HG03060 (cell line): ENCODE results near the gene ADH7.
"Not testable (repeated sequence)": the region's sequence is repeated elsewhere in the genome, so short reads cannot be mapped to it uniquely, and the experiment has no call there.

ENCODE experiments used
- ATAC-seq: cut with Tn5 transposase; IDR thresholded peaks from one replicate; pipeline ENCODE4 v1.9.1; 2021; ENCODE audit warnings: low read depth, moderate number of reproducible peaks; ENCODE audit not compliant: unreplicated experiment

Gene ADH7

GRCh38 chr4:99382745-99383360 lies 52.3 kb downstream of the ADH7 start:
- ATAC-seq: no peak

- ATAC-seq: no peak
Measured at GRCh38 chr4:99381588-99382175, 53.5 kb downstream of the ADH7 start.

- no peak for ATAC-seq
Measured at GRCh38 chr4:99379571-99379970, 55.6 kb downstream of the ADH7 start.

GRCh38 chr4:99378876-99379275 lies 56.3 kb downstream of the ADH7 start:
- no peak for ATAC-seq

GRCh38 chr4:99377341-99377740 lies 57.8 kb downstream of the ADH7 start:
- not testable (repeated sequence) for ATAC-seq

DNA sequence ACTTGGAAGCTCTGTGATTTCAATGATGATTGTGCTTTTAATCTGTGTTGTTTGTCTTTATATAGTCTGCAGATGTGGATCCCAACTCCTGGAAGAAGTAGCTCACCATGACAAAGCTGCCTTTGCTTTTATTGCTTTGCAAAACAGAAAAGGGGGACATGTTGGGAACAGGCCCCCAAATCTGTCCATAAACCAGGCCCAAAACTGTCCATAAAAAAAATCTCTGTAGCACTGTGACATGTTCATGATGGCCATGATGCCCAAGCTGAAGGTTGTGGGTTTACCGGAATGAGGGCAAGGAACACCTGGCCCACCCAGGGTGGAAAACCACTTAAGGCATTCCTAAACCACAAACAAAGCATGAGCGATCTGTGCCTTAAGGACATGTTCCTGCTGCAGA lies 62.7 kb downstream of the ADH7 start:
- ATAC-seq: not testable (repeated sequence)

DNA sequence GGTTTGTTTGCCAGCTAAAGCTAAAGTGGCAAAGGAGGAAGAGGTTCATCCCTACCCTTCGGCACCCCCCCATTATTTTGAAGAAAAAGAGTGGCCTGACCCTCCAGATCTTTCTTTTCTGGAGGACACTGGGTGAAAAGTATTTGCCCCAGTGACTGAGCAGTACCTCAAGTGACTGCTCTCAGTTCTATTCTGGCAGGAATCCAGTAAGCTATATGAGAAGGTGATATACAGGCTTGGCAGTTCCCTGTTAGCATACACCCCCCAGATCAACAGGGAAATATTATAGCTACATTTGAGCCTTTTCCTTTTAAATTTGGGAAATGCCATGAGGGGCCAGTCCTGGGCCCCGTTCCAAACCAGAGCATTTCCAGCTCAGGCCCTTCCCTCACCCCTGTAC lies 67.3 kb downstream of the ADH7 start:
- ATAC-seq: not testable (repeated sequence)

- no peak for ATAC-seq
Measured at GRCh38 chr4:99366491-99366890, 68.7 kb downstream of the ADH7 start.

DNA sequence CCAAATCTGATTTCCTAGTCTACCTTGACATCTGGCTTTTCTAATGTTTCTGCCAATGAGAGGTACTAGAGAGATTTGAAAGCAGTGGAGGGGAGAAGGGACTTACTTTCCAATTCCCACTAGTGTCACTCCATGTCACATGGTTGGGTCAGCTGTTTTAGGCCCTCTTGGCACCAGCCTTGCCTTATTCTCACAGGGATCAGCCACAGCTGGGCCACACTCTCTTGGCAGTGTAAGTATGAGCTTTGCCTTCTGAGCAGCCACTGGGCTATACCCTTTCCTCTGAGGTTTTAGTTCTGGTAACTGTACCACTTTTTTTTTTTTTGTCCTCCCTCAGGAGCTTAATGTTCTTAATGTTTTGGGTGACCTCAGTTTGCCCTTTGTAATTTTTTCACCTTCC lies 72.4 kb downstream of the ADH7 start:
- ATAC-seq: no peak
